Spleen (tissue), 7 donors: ENCODE results near the gene CACNG8.

Source experiments
- CTCF ChIP-seq, 11 experiments: fragments of 200-600 bp in 7 of 11; fragments of 450-650 bp in 4 of 11; sonication (generic) in 4 of 11; IDR thresholded peaks in 8 of 11; conservative IDR thresholded peaks in 3 of 11; 1 replicate in 7 of 11; 2 replicates in 4 of 11; pipeline versions ENCODE4 v1.4.0 to v1.8.0; 2016 to 2021; ENCODE audit warnings: antibody characterized with exemption in 11 of 11, inconsistent platforms in 4 of 11, mild to moderate bottlenecking in 1 of 11
- POLR2A ChIP-seq, 3 donors: fragments of 450-650 bp; IDR thresholded peaks; one replicate each; pipeline ENCODE4 v1.5.1; 2017; ENCODE audit warnings: antibody characterized with exemption in 3 of 3, mild to moderate bottlenecking in 1 of 3
- POLR2AphosphoS5 ChIP-seq, 3 donors: sonication (generic); formaldehyde crosslinking; IDR thresholded peaks; one replicate each; pipeline ENCODE4 v1.5.1; 2017; ENCODE audit warnings: antibody characterized with exemption in 3 of 3
- donor health status: DM: no; HTN: no; CAD: no; lungs with moderate emphysema.
- donor health status: DM: no; HTN: no; CAD: no.
- donor health status: DM: no; HTN: no; CAD: no.

DNA sequence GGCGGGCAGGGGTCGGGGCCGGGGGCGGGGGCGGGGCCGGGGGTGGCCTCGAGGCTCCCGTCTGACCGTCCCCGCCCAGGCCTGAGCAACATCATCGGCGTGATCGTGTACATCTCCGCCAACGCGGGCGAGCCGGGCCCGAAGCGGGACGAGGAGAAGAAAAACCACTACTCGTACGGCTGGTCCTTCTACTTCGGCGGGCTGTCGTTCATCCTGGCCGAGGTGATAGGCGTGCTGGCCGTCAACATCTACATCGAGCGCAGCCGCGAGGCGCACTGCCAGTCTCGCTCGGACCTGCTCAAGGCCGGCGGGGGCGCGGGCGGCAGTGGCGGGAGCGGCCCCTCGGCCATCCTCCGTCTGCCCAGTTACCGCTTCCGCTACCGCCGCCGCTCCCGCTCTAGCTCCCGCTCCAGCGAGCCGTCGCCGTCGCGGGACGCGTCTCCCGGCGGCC lies 19.3 kb downstream of the CACNG8 start:
- TF ChIP-seq POLR2AphosphoS5 (IDR thresholded peaks at IDR 0.05) = no peak
- no peak for TF ChIP-seq POLR2A (IDR thresholded peaks at IDR 0.05)
- TF ChIP-seq CTCF (IDR thresholded peaks at IDR 0.05 in 8 of 11, conservative IDR thresholded peaks at IDR 0.05 in 3 of 11) = no peak
